Stimulated activated CD8-positive, alpha-beta memory T cell treated with anti-CD3 and anti-CD28 coated beads, Interleukin-2, amount 100 ng/mL, for 1 hour (primary cell): ENCODE data around the gene LSM2.

ENCODE experiments used
- DNase-seq, 2 donors: peaks; one replicate each; pipeline ENCODE4 v3.0.0-alpha.2; 2020; ENCODE audit warnings: low read depth in 2 of 2

LSM2 gene

DNA sequence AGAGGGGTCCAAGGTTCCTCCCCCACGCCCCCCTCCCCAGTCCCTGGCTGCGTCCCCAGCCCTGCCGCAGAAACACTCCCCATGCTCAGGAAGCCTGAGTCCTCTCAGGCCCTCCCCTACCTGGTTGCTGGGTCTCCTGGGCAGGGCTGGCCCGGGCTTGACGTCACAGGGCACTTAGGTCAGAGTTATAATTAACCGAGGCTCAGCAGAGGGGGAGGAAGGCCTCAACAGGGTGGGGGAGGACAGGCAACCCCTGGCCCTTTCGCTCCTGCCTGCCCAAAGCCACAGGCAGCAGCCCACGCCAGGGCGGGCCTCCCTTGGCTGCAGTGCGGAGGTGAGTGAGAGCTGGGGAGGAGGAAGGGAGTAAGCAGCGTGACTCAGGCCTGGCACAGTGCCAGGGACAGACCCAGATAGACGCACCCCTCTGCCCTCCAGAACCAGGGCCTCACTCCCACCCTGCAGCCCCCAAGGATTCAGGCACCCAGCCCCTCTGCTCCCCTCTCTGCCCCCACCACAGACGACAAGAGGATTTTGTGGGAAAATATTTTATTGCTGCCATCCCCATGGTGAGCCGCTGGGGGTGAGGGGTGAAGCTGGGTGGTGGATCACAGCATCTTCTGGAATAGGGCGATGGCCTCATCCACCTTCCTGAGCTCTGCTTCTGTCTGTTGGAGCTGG lies 29.6 kb downstream of the LSM2 start, which contains the start of gene VWA7:
Gene VWA7 (minus strand): TSS at position 340 of the 678 bp plus-strand sequence. CDS start 549 bp downstream, outside the sequence.
- peak in 1 of 2 donors; percentile 57 for DNase-seq

DNA sequence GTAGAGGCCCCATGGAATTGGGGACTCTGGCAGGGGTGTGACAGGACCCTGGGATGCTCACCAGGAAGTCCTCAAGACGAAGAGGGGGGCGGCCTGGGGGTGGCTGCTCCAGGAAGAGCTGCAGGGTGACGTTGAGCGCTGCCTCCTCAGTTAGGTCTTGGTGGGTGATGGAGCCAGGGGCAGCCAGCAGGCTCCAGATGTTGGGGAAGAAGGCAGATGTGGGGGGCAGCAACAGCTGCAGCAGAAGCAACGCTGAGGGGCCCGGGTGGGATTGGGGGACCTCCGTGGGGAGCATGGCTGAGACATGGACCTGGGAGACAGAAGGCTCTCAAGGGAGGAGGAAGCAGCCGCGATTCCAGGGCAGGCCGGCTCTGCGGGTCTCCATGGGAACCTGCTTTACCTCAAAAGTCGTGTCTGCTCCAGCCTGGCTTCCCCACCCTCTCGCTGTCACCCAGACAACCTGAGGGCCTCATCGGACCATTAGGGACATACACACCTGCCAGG lies 30.2 kb downstream of the LSM2 start:
- DNase-seq, result no peak

DNA sequence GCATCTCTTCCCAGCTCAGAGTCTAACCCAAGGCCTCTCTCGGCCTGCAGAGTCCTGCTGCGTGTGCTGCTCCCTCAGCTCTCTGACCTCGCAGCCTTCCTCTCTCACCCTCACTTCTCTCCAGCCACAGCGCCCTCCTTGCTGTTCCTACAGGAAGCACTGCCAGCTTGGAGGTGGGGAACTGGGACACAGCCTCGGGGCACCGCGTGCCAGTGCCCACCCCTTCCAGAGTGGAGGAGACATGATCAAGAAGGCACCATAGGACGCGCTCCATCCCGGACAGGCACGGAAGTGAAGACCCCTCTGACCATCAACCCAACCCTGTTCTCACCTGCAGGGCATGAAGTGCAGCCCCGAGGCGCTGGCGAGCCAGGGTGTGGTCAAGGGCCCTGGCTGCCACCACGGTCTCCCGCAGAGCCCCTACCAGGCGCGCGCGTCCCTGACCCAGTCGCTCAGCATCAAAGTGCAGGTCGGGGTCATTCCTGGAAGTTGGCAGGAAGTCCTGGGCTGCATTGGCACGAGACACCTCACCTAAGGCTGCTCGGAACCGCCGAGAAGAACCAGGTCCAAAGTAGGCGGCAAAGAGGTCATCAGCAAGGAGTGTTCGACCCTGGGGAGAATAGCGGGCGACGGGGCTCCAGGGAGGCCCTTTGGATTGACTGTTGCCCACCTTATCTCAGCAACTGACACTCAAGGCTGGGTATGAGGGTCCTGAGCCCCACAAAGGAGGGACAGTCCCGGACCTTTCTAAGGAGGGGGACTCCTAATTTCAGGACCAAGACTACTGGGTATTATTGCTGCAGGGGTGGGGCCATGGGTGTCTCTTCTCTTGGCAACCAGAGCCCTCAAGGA lies 30.9 kb downstream of the LSM2 start:
- DNase-seq, result no peak

DNA sequence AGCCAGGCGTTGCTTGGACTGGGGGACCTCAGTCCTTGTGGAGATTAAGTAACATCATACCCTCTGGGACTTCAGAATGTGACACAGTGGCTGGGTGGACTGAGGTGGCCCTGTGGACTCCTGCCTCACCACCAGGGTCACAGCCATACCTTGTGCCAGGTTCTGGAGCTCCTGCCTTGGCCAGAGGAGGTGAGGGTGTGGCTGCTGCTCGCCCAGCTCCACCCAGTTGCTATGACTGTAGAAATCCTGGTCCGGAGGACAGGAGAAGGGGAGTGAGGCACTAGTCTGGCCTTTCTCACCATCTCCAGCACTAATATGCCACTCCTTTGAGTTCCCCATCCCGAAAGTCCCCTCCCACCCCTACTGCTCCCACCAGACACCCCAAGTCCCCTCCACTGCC lies 31.6 kb downstream of the LSM2 start:
- no peak for DNase-seq

GRCh38 chr6:31771992-31772358 lies 34.8 kb downstream of the LSM2 start:
- no peak for DNase-seq

- DNase-seq, result no peak
Observed at GRCh38 chr6:31770860-31771259, 35.9 kb downstream of the LSM2 start.

- peak; percentile 62 for DNase-seq
Observed at GRCh38 chr6:31769684-31770371, 36.9 kb downstream of the LSM2 start.

- no peak for DNase-seq
Observed at GRCh38 chr6:31768363-31769257, 38.2 kb downstream of the LSM2 start.

DNA sequence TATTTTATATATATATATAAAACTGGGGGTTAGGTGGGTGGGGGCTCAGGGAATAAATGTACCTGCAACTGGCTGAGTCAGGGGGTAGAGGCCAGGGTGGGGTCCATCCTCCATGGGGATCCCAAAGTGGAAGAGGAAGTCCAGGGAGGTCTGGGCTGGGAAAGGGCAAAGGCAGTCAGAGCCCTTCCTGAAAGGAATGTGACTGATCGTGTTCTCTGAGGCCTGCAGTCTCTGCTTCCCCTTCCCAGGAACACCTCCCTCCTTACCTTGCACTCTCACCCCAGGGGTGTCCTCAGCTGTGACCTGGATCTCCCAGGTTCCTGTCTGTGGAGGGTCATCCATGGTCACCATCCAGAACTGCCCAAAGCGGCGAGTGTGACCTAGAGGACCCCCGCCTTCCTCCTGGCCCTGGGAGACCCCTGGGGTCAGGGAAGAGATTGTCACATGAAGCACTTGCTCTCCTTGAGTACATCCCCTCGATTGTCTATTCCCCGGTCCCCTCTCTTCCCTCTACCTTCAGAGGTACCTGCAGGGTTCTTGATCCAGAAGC lies 39.6 kb downstream of the LSM2 start:
- DNase-seq, result no peak

DNA sequence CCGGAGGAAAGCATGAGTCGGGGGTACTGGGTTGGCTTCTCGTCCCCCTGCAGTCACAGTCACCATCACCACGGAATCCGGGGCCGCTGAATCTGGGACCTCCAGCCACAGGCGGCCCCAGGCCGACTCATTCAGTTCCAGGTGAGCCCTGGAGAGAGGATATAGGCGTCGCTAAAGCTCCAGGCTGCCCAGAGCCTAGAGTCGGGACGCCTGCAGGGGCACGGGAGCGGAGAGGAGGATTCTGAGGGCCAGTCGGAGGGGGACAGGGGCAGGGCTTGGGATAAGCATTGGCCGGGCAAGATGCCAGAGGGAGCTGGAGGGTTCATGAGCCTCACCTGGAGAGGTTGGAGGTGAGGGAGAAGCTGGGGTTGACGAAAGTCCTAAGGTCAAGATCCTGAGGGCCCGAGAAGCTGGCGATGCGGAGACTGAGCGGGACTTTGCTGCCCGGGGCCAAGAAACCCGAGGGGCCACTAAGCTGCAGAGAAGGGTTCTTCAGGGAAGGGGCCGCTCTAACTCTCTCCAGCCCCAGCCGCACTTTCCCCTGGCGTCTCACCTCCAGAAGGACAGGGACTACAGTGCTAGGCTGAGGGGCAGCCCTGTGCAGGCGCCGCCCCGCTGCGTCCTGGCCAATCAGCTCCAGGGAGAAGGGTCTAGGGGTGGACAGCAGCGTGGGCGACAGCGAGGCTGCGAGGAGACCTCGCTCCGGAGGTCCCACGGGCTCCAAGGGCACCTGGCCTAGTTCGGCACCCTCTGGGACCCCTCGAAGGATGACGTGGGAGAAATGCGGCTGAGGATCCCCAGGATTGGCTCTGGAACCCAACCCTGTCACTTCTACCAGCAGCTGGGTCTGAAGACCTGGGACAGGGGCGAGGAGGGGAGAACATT lies 40.6 kb downstream of the LSM2 start:
- no peak for DNase-seq

- DNase-seq, result no peak
Observed at GRCh38 chr6:31765559-31765909, 41.2 kb downstream of the LSM2 start.

DNA sequence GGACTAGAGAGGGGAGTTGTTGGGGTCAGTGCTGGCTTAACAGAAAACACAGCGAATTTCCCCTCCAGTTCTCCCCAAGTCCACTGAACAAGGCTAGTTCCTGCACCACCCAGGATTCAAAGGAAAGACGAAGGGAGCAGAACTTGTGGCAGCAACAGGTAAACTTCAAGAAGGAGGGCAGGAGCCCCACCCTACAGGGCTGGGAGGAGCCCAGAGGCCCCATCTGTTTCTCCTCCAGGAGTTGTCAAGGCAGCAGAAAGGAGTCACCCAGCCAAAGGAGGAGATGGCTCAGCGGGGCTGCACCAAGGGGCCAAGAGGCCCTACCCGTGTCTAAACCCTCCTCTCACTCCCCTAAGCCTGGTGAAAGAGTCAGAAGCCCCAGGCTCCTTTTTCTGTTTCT lies 42.6 kb downstream of the LSM2 start:
- no peak for DNase-seq

DNA sequence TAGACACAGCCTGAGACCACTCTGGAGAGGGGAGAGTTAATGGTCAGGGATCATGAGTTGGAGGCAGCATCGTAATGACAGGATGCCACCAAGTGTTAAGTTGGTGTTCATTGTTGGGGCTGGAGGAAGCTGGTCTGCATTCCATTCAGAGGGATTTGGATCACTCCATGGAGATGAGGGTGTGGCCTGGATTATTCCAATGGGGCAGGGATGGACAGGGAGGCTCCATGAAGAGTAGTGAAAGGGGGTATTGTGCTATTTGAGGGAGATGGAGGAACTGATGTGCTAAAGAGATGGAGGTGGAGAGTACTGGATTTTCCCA lies 43.2 kb downstream of the LSM2 start:
- DNase-seq, result no peak

GRCh38 chr6:31762878-31763618 lies 43.7 kb downstream of the LSM2 start:
- DNase-seq, result no peak

DNA sequence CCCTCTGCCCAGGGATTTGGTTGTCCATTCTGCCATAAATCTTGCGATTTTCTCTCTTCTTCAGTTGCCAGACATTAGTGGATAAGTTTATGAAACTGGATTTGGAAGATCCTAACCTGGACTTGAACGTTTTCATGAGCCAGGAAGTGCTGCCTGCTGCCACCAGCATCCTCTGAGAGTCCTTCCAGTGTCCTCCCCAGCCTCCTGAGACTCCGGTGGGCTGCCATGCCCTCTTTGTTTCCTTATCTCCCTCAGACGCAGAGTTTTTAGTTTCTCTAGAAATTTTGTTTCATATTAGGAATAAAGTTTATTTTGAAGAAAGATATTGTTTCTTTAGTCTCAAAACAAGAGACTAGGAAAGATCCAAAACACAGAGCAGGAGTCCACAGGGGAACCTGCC lies 44.4 kb downstream of the LSM2 start, which contains the start of gene SAPCD1:
Gene SAPCD1 (plus strand): TSS at position 301 of the 400 bp plus-strand sequence. CDS start 399 bp downstream, outside the sequence.
- DNase-seq, result no peak

GRCh38 chr6:31761343-31761742 lies 45.4 kb downstream of the LSM2 start:
- DNase-seq, result no peak

- no peak for DNase-seq
Observed at GRCh38 chr6:31760790-31761189, 46.0 kb downstream of the LSM2 start.

GRCh38 chr6:31758281-31758680 lies 48.5 kb downstream of the LSM2 start:
- no peak for DNase-seq

- no peak for DNase-seq
Observed at GRCh38 chr6:31752739-31753319, 53.9 kb downstream of the LSM2 start.
